OCI-LY7 (cell line): Measurements from ENCODE around the gene CH25H.

ENCODE experiments used
- EZH2phosphoT487 ChIP-seq: fragments of 200-600 bp; sonication (generic); IDR thresholded peaks from 2 replicates; pipeline ENCODE4 v1.6.1; 2018; ENCODE audit warnings: low read depth, borderline replicate concordance, mild to moderate bottlenecking, mixed run types, antibody characterized with exemption, low read length, moderate library complexity, mixed read lengths
- TF ChIP-seq, protein P1 (sequence below): fragments of 200-600 bp; sonication (generic); conservative IDR thresholded peaks from 2 replicates; pipeline ENCODE4 v1.5.1; 2014; ENCODE audit warnings: mild to moderate bottlenecking, antibody characterized with exemption, low read length, moderate library complexity, mixed read lengths

- TF ChIP-seq, protein P1, sequence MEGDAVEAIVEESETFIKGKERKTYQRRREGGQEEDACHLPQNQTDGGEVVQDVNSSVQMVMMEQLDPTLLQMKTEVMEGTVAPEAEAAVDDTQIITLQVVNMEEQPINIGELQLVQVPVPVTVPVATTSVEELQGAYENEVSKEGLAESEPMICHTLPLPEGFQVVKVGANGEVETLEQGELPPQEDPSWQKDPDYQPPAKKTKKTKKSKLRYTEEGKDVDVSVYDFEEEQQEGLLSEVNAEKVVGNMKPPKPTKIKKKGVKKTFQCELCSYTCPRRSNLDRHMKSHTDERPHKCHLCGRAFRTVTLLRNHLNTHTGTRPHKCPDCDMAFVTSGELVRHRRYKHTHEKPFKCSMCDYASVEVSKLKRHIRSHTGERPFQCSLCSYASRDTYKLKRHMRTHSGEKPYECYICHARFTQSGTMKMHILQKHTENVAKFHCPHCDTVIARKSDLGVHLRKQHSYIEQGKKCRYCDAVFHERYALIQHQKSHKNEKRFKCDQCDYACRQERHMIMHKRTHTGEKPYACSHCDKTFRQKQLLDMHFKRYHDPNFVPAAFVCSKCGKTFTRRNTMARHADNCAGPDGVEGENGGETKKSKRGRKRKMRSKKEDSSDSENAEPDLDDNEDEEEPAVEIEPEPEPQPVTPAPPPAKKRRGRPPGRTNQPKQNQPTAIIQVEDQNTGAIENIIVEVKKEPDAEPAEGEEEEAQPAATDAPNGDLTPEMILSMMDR = no peak
- no peak for TF ChIP-seq EZH2phosphoT487
Observed at GRCh38 chr10:89210794-89211425, 3.8 kb upstream of the CH25H start.
